Heart right ventricle (tissue), 16 donors: Measurements from ENCODE around the gene AGAP5. TPM values are rescaled to one million over a fixed set of nuclear protein-coding genes. Genes with fewer than 3 reads are reported as not detected.
"Not testable (repeated sequence)": the region's sequence is repeated elsewhere in the genome, so short reads cannot be mapped to it uniquely, and the experiment has no call there.

Experiments used
- ATAC-seq, 8 donors: fragments of 200-7000 bp; cut with Tn5 transposase; one replicate each; pipeline ENCODE4 v1.9.1; 2020; ENCODE audit warnings: mild to moderate bottlenecking in 8 of 8, moderate library complexity in 8 of 8, moderate number of reproducible peaks in 1 of 8
- DNase-seq, 2 donors: peaks; one replicate each; pipeline ENCODE4 v3.0.0-alpha.2; 2020
- H3K27ac ChIP-seq, 10 donors: fragments of 200-600 bp; sonication (generic) in 2 of 10; one replicate each; pipeline versions ENCODE4 v1.5.0 to v1.8.0; 2020 to 2022; ENCODE audit warnings: mild to moderate bottlenecking in 3 of 10
- H3K27me3 ChIP-seq, 7 donors: fragments of 200-600 bp; one replicate each; pipeline ENCODE4 v1.8.0; 2021 to 2022; ENCODE audit warnings: mild to moderate bottlenecking in 2 of 7
- H3K36me3 ChIP-seq, 9 donors: fragments of 200-600 bp; sonication (generic) in 1 of 9; one replicate each; pipeline versions ENCODE4 v1.5.0 to v1.8.0; 2020 to 2022; ENCODE audit warnings: mild to moderate bottlenecking in 2 of 9
- H3K4me1 ChIP-seq, 9 donors: fragments of 200-600 bp; sonication (generic) in 1 of 9; one replicate each; pipeline versions ENCODE4 v1.5.0 to v1.8.0; 2020 to 2022; ENCODE audit warnings: mild to moderate bottlenecking in 4 of 9
- H3K4me3 ChIP-seq, 10 donors: fragments of 200-600 bp; sonication (generic) in 2 of 10; one replicate each; pipeline versions ENCODE4 v1.5.0 to v1.8.0; 2020 to 2022; ENCODE audit warnings: mild to moderate bottlenecking in 7 of 10, moderate library complexity in 2 of 10
- H3K9me3 ChIP-seq, 11 donors: fragments of 200-600 bp in 10 of 11; sonication (generic) in 2 of 11; one replicate each; pipeline versions ENCODE4 v1.5.0 to v1.8.0; 2013 to 2022; ENCODE audit warnings: mild to moderate bottlenecking in 2 of 11, control low read depth in 1 of 11, moderate library complexity in 1 of 11
- CTCF ChIP-seq, 9 donors: fragments of 200-600 bp; sonication (generic) in 2 of 9; IDR thresholded peaks; one replicate each; pipeline versions ENCODE4 v1.5.0 to v1.8.0; 2021 to 2022; ENCODE audit warnings: antibody characterized with exemption in 9 of 9, mild to moderate bottlenecking in 5 of 9, moderate library complexity in 1 of 9
- WGBS, 2 donors: extraction: QIAGEN DNeasy Blood & Tissue Kit; methylation state at CpG; one replicate each; pipeline ENCODE4 v1.1.7; 2013; ENCODE audit warnings: inconsistent platforms in 1 of 2; 5-methylcytosine and 5-hydroxymethylcytosine counted together
- intact Hi-C, 10 donors: fragments of 100-400 bp; cut with DNase I; formaldehyde crosslinking; loops; one replicate each; pipeline versions ENCODE4 v1.11.1 to v1.14.2; 2022
- long read RNA-seq, 3 donors: library from polyadenylated mRNA; unstranded; transcript quantifications; one replicate each; pipeline ENCODE4 v2.0.0, GENCODE V29; 2020 to 2021
- polyA plus RNA-seq, 2 donors: library from polyadenylated mRNA; stranded (reverse); fragments of 200-250 nt; gene quantifications; one replicate each; pipeline ENCODE4 v1.2.3, GENCODE V29; 2013
- total RNA-seq, 10 donors: library from RNA; stranded (reverse); fragmentation: NEBNext Ultra II Directional in 3 of 10; extraction: Animal tissue kit (Norgen Biotek cat#: 25700) in 3 of 10; gene quantifications; one replicate each; pipeline versions ENCODE4 v1.2.1 to v1.2.4, GENCODE V29; 2021 to 2023
- donor health status: Arrhythmogenic right ventricular cardiomyopathy.
- donor health status: ischemic (EF 13 %, LVEDD 7.1; RV severe dilation, severe dysfunction).
- donor health status: healthy with polysubstance abuse.
- donor health status: DM: no; HTN: yes; CAD: no.
- donor health status: DM: no; HTN: no; CAD: no.
- donor health status: ischemic (EF 25% LVEDD 6.9; RV normal size, moderate dysfunction).
- donor health status: ischemic (EF 25% LVEDD 5.7; RV mildly dilated, moderate dysfunction).
- donor health status: healthy.
- donor health status: DM: yes; HTN: yes; CAD: no.
- donor health status: Ischemic cardiomyopathy.
- donor health status: ischemic (EF 35%, LVEDD 5.7; RV mildly dilated, moderate dysfunction).
- donor health status: nonischemic (EF 11% LVEDD 7.7; RV severe dilation, severe dysfunction).
- donor health status: DM: yes; HTN: yes; CAD: no.
- donor health status: PGD.
- donor health status: ischemic (EF 29% LVEDD 5.4; RV normal size, mild dysfunction).
- donor health status: nonischemic (EF 23%, LVEDD 6.1; RV moderate dilation, normal function).

AGAP5 gene
- 1 to 10 TPM; 2.4 to 4.2 (median 3.4) TPM for total RNA-seq
- 10 to 100 TPM in 1 of 2 donors, 1 to 10 TPM in 1; 1.8 to 15.1 TPM for polyA plus RNA-seq
- long read RNA-seq, donor 1 = 0 reads
- long read RNA-seq, donor 2, partial matches to known transcripts = 0 of 1 reads
- long read RNA-seq, donor 2, other reads (novel, unspliced or antisense) = 1 of 1 reads
- long read RNA-seq, donor 3 = 0 reads

- H3K36me3 ChIP-seq = peaks cover 0 to 40% (median 0%) of the 10 kb centered on the region in 9 donors
- intact Hi-C loops, ATAC-seq, H3K27ac ChIP-seq, H3K4me1 ChIP-seq, H3K9me3 ChIP-seq, H3K4me3 ChIP-seq, H3K27me3 ChIP-seq, DNase-seq: not testable (repeated sequence)
- 95 to 98% methylated on average over 13 to 16 of the region's 16 CpGs for WGBS, 2 donors
Observed at GRCh38 chr10:73697675-73698159, at the start of gene AGAP5. Gene AGAP5, minus strand, starts transcription at chr10:73698109. Its CDS starts 354 bp downstream, at chr10:73697755.

GRCh38 chr10:73746721-73747120, 48.8 kb upstream of the AGAP5 start:
- no peaks in the 10 kb centered on the region for H3K27me3 ChIP-seq
- H3K9me3 ChIP-seq = no peaks in the 10 kb centered on the region
- intact Hi-C loops = no loop called here
- ATAC-seq (no peak), DNase-seq (no peak)
- H3K4me3 ChIP-seq = no peak overlapping the region
- H3K36me3 ChIP-seq = peaks cover 0 to 60% (median 46%) of the 10 kb centered on the region in 9 donors
- TF ChIP-seq CTCF (IDR thresholded peaks at IDR 0.05) = no peak
- no peak overlapping the region for H3K27ac ChIP-seq
- WGBS, 2 donors = 76 to 83% methylated on average over 2 of the region's 2 CpGs
- peaks cover 14 to 72% (median 56%) of the 10 kb centered on the region in 9 donors for H3K4me1 ChIP-seq

DNA sequence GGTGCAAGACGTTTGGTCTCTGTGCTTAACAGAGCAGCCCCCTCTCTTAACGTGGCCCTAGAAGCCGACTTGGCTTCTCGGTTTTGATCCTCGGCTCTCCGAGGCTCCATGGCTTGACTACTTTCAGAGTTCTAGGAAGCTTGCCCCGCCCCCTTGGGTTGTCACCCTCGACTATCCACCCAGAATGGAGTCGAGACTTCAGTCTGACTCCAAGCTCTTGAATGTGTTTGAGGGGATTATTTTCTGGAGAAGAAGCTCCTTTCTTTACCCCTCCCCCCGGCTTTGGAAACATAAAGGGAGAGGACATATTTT, 46.7 kb upstream of the AGAP5 start:
- Histone ChIP-seq H3K4me1 (peaks cover 15 to 58% (median 45%) of the 10 kb centered on the region in 9 donors), H3K27ac (peak overlapping the region; percentile 83 to 99 (median 92)), H3K9me3 (no peaks in the 10 kb centered on the region), H3K4me3 (peak overlapping the region; percentile 69 to 94 (median 83)), H3K27me3 (no peaks in the 10 kb centered on the region), H3K36me3 (peaks cover 0 to 51% (median 28%) of the 10 kb centered on the region in 9 donors)
- intact Hi-C loops = loop anchor here in 2 of 10 donors (1.0 to 5.0 kb wide), 3 partner anchors 28 to 92 kb away; partner anchors contain the start of gene ZSWIM8 (in 1 of the 2)
- DNase-seq (no peak), ATAC-seq (peak in 7 of 8 donors; percentile 9 to 44 (median 40))
- no peak for TF ChIP-seq CTCF (IDR thresholded peaks at IDR 0.05)
- 0 to 1% methylated on average over 10 of the region's 10 CpGs for WGBS, 2 donors

DNA sequence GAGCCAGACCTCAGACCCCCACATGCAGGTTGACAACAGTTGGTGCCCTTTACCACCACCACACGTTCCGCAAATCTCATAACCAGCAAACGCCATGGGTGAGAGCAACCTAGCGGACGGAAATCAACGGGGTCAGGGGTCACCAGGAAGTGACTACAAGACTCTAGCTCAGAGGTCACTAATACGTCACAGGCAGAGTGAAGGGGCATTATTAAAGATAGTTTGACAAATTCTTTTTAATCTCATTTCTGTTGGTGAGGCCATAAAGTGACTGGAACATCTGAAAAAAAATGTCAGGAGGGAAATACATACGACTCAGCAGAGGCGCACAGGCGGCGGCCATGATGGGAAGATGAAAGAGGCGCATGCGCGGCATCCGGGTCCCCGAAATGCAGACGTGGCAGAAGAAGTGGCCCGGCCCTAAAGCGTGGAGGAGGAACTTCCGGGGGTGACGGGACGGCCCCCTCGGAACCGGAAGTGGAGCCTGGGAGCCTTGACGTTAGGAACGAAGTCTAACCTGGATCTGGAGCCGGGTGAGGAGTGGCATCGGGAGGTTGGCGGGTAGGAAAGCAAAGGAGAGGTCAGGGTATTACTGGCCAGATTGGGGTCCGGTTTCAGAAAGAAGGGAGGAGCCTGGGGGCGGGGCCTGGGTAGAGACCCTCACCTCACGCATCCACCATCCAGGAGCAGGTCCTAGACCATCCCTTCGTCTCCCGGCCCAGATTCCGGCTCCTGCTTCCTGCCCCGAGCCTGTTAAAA, 46.2 kb upstream of the AGAP5 start, which contains the start of gene SEC24C:
Gene SEC24C (plus strand): TSS at position 468 of the 759 bp plus-strand sequence. CDS start 2,461 bp downstream, outside the sequence.
- no peaks in the 10 kb centered on the region for H3K27me3 ChIP-seq

More for the DNA sequence above, 46.2 kb upstream of the AGAP5 start, which contains the start of gene SEC24C:
- ATAC-seq (peak; percentile 93 to 98 (median 97)), DNase-seq (peak; percentile 97)
- intact Hi-C loops = loop anchor here in 2 of 10 donors (1.0 to 5.0 kb wide), 3 partner anchors 28 to 92 kb away; partner anchors contain the start of gene ZSWIM8 (in 1 of the 2)
- TF ChIP-seq CTCF (IDR thresholded peaks at IDR 0.05) = peak in 2 of 9 donors; percentile 2 to 12
- peak within 1 kb of the TSS; percentile 83 to 99 (median 92) for H3K27ac ChIP-seq
- H3K9me3 ChIP-seq = no peaks in the 10 kb centered on the region
- peaks cover 0 to 51% (median 23%) of the 10 kb centered on the region in 9 donors for H3K36me3 ChIP-seq
- 0% methylated on average over 36 of the region's 36 CpGs for WGBS, 2 donors
- peak within 1 kb of the TSS; percentile 69 to 94 (median 83) for H3K4me3 ChIP-seq
- H3K4me1 ChIP-seq = peaks cover 15 to 53% (median 43%) of the 10 kb centered on the region in 9 donors
